HG02623 (cell line): ENCODE measurements around the gene KCTD14.
"Not testable (repeated sequence)": the region's sequence is repeated elsewhere in the genome, so short reads cannot be mapped to it uniquely, and the experiment has no call there.

Experiments
- ATAC-seq: cut with Tn5 transposase; IDR thresholded peaks from one replicate; pipeline ENCODE4 v1.9.1; 2021; ENCODE audit warnings: moderate library complexity; ENCODE audit not compliant: unreplicated experiment

KCTD14 gene

GRCh38 chr11:78022397-78023396 is at the start of gene KCTD14:
Gene KCTD14 (minus strand): TSS chr11:78023276. CDS start chr11:78023249, 27 bp downstream.
- no peak for ATAC-seq

- ATAC-seq: no peak
Observed at GRCh38 chr11:78072455-78072854, 49.4 kb upstream of the KCTD14 start.

- no peak for ATAC-seq
Observed at GRCh38 chr11:78071717-78072116, 48.6 kb upstream of the KCTD14 start.

GRCh38 chr11:78070621-78071020 is 47.5 kb upstream of the KCTD14 start:
- no peak for ATAC-seq

- no peak for ATAC-seq
Observed at GRCh38 chr11:78069465-78069864, 46.4 kb upstream of the KCTD14 start.

- no peak for ATAC-seq
Observed at GRCh38 chr11:78067704-78068103, 44.6 kb upstream of the KCTD14 start.

- no peak for ATAC-seq
Observed at GRCh38 chr11:78066471-78066870, 43.4 kb upstream of the KCTD14 start.

GRCh38 chr11:78065203-78065602 is 42.1 kb upstream of the KCTD14 start:
- ATAC-seq: no peak

GRCh38 chr11:78063440-78064181 is 40.5 kb upstream of the KCTD14 start, which contains the start of gene THRSP:
Gene THRSP (plus strand): TSS chr11:78063861. CDS start chr11:78063882, 21 bp downstream.
- no peak for ATAC-seq

GRCh38 chr11:78062671-78063070 is 39.6 kb upstream of the KCTD14 start:
- no peak for ATAC-seq

GRCh38 chr11:78061921-78062311 is 38.8 kb upstream of the KCTD14 start:
- ATAC-seq: no peak

GRCh38 chr11:78061088-78061920 is 38.2 kb upstream of the KCTD14 start:
- ATAC-seq: no peak

- no peak for ATAC-seq
Observed at GRCh38 chr11:78060533-78060932, 37.5 kb upstream of the KCTD14 start.

- ATAC-seq: not testable (repeated sequence)
Observed at GRCh38 chr11:78059749-78060328, 36.8 kb upstream of the KCTD14 start.

GRCh38 chr11:78057462-78058055 is 34.5 kb upstream of the KCTD14 start:
- no peak for ATAC-seq

GRCh38 chr11:78056093-78056492 is 33.0 kb upstream of the KCTD14 start:
- no peak for ATAC-seq

- ATAC-seq: no peak
Observed at GRCh38 chr11:78054971-78055370, 31.9 kb upstream of the KCTD14 start.

- no peak for ATAC-seq
Observed at GRCh38 chr11:78050964-78051831, 28.1 kb upstream of the KCTD14 start.

- no peak for ATAC-seq
Observed at GRCh38 chr11:78049348-78049747, 26.3 kb upstream of the KCTD14 start.
